Measurements from ENCODE around the gene MED22. TPM values are rescaled to one million over a fixed set of nuclear protein-coding genes. Genes with fewer than 3 reads are reported as not detected.
A peak's percentile ranks its signal among the peaks of the same experiment; 100 is the strongest.

MED22 gene
- total RNA-seq, 1 donor from 2014 or later = 52.2 TPM

- Histone ChIP-seq H3K27ac (no peak overlapping the region), H3K27me3 (no peaks in the 10 kb centered on the region), H3K36me3 (peaks cover 55 to 67% of the 10 kb centered on the region in 2 donors), H3K9me3 (no peaks in the 10 kb centered on the region), H3K4me3 (peak overlapping the region; percentile 69 to 80), H3K4me1 (peaks cover 6 to 22% of the 10 kb centered on the region in 2 donors)
- TF ChIP-seq, protein P1, sequence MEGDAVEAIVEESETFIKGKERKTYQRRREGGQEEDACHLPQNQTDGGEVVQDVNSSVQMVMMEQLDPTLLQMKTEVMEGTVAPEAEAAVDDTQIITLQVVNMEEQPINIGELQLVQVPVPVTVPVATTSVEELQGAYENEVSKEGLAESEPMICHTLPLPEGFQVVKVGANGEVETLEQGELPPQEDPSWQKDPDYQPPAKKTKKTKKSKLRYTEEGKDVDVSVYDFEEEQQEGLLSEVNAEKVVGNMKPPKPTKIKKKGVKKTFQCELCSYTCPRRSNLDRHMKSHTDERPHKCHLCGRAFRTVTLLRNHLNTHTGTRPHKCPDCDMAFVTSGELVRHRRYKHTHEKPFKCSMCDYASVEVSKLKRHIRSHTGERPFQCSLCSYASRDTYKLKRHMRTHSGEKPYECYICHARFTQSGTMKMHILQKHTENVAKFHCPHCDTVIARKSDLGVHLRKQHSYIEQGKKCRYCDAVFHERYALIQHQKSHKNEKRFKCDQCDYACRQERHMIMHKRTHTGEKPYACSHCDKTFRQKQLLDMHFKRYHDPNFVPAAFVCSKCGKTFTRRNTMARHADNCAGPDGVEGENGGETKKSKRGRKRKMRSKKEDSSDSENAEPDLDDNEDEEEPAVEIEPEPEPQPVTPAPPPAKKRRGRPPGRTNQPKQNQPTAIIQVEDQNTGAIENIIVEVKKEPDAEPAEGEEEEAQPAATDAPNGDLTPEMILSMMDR (IDR thresholded peaks at IDR 0.05) = no peak
- intact Hi-C loops (cut with DNase I) = loop anchor here (10.0 kb wide), 1 partner anchor 991 kb away; the partner anchor contains the start of gene SETX
- DNase-seq (ENCODE audit: low spot score in 2 of 2) = no peak
These were observed 1.7 kb downstream of the MED22 start for GRCh38 chr9:133346021-133346785.

DNA sequence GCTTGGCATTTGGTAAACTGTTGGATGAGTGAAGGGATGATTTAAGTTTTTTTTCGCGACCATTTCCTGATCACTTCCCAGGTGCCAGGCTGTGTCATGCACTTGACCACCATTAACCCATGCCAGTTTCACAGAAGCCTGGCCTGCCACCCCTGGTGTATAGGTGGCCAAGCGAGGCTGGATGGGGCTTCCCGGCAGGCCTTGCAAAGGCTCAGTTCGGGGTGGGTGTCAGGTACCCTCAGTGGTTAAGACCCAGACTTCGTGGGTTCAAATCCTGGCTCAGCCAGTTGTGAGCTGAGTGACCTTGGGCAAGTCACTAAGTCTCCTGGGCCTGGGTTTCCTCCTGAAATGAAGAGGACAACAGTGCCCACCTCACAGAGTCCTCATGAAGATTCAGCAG is 2.3 kb downstream of the MED22 start:
- H3K36me3 ChIP-seq = peaks cover 50 to 67% of the 10 kb centered on the region in 2 donors

DNA sequence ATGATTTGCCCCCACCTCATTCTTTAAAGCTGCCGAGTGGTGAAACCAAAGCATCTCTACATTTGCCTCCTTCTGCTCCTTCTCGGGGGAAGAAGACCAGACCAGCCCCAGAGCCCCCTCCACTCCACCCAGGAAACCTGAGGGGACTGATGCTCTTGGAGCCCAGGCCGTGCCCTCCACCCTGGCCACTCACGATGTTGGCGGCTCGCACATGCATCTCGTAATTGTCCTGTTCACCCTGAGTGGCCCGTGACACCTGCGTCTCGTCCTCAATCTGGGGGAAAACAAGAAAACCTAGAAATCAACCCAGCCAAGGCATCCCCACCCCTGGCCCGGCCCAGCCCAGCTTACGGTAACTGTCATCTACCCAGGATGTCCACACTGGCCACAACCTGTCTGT is 3.0 kb downstream of the MED22 start:
- DNase-seq (ENCODE audit: low spot score in 2 of 2) = no peak
- Histone ChIP-seq H3K36me3 (peaks cover 46 to 67% of the 10 kb centered on the region in 2 donors), H3K9me3 (no peaks in the 10 kb centered on the region), H3K4me1 (peaks cover 6 to 22% of the 10 kb centered on the region in 2 donors), H3K4me3 (no peak overlapping the region), H3K27me3 (no peaks in the 10 kb centered on the region), H3K27ac (no peak overlapping the region)
- intact Hi-C loops (cut with DNase I) = loop anchor here (10.0 kb wide), 1 partner anchor 990 kb away; the partner anchor contains the start of gene SETX
- TF ChIP-seq, protein P1 (IDR thresholded peaks at IDR 0.05) = no peak

More for the DNA sequence above, 2.3 kb downstream of the MED22 start:
- TF ChIP-seq, protein P1 (IDR thresholded peaks at IDR 0.05) = no peak
- intact Hi-C loops (cut with DNase I) = loop anchor here (10.0 kb wide), 1 partner anchor 991 kb away; the partner anchor contains the start of gene SETX
- no peak for DNase-seq (ENCODE audit: low spot score in 2 of 2)
- no peaks in the 10 kb centered on the region for H3K27me3 ChIP-seq
- H3K4me1 ChIP-seq = peaks cover 6 to 22% of the 10 kb centered on the region in 2 donors
- no peak overlapping the region for H3K4me3 ChIP-seq
- no peak overlapping the region for H3K27ac ChIP-seq
- no peaks in the 10 kb centered on the region for H3K9me3 ChIP-seq

GRCh38 chr9:133344071-133344470 is 3.9 kb downstream of the MED22 start:
- peaks cover 40 to 67% of the 10 kb centered on the region in 2 donors for H3K36me3 ChIP-seq
- peaks cover 6 to 18% of the 10 kb centered on the region in 2 donors for H3K4me1 ChIP-seq
- no peaks in the 10 kb centered on the region for H3K27me3 ChIP-seq
- no peak overlapping the region for H3K4me3 ChIP-seq
- TF ChIP-seq, protein P1 (IDR thresholded peaks at IDR 0.05) = no peak
- no peak overlapping the region for H3K27ac ChIP-seq
- no peaks in the 10 kb centered on the region for H3K9me3 ChIP-seq
- intact Hi-C loops (cut with DNase I) = loop anchor here (10.0 kb wide), 1 partner anchor 989 kb away; the partner anchor contains the start of gene SETX
- DNase-seq (ENCODE audit: low spot score in 2 of 2) = no peak

- no peak overlapping the region for H3K4me3 ChIP-seq
- H3K27me3 ChIP-seq = no peaks in the 10 kb centered on the region
- H3K27ac ChIP-seq = no peak overlapping the region
- peaks cover 6 to 13% of the 10 kb centered on the region in 2 donors for H3K4me1 ChIP-seq
- no peaks in the 10 kb centered on the region for H3K9me3 ChIP-seq
- intact Hi-C loops (cut with DNase I) = loop anchor here (10.0 kb wide), 1 partner anchor 988 kb away; the partner anchor contains the start of gene SETX
- peaks cover 40 to 66% of the 10 kb centered on the region in 2 donors for H3K36me3 ChIP-seq
- TF ChIP-seq, protein P1 (IDR thresholded peaks at IDR 0.05) = no peak
- DNase-seq (ENCODE audit: low spot score in 2 of 2) = no peak
These were observed 5.4 kb downstream of the MED22 start for GRCh38 chr9:133342570-133342969.

Data from ascending aorta (tissue), 2 donors.